UCSD-AML1 (cell line): Measurements from ENCODE around the gene MGAT4B.

ENCODE experiments used
- DNase-seq: peaks from one replicate; lab custom pipeline; 2025; ENCODE audit not compliant: unreplicated experiment; lab: John Stamatoyannopoulos, UW

MGAT4B gene

GRCh38 chr5:179827680-179828079 is 21.0 kb upstream of the MGAT4B start:
- peak; percentile 62 for DNase-seq

- no peak for DNase-seq
Observed at GRCh38 chr5:179825655-179826182, 19.1 kb upstream of the MGAT4B start.

GRCh38 chr5:179824745-179825112 is 18.1 kb upstream of the MGAT4B start:
- no peak for DNase-seq

- no peak for DNase-seq
Observed at GRCh38 chr5:179823937-179824744, 17.5 kb upstream of the MGAT4B start.

- DNase-seq = no peak
Observed at GRCh38 chr5:179822444-179822990, 15.9 kb upstream of the MGAT4B start.

- no peak for DNase-seq
Observed at GRCh38 chr5:179822059-179822432, 15.4 kb upstream of the MGAT4B start.

GRCh38 chr5:179821298-179822058 is 14.8 kb upstream of the MGAT4B start:
- DNase-seq = peak; percentile 88

GRCh38 chr5:179820483-179821297 is 14.0 kb upstream of the MGAT4B start, which contains the start of gene SQSTM1:
TSS of gene SQSTM1 (plus strand) at chr5:179820905. CDS start at chr5:179820937, 32 bp downstream.
- peak; percentile 88 for DNase-seq

GRCh38 chr5:179820127-179820482 is 13.4 kb upstream of the MGAT4B start:
- DNase-seq = no peak

GRCh38 chr5:179819296-179820126 is 12.8 kb upstream of the MGAT4B start:
- DNase-seq = peak; percentile 80

GRCh38 chr5:179818746-179819295 is 12.2 kb upstream of the MGAT4B start:
- peak; percentile 93 for DNase-seq

- DNase-seq = no peak
Observed at GRCh38 chr5:179817890-179818745, 11.5 kb upstream of the MGAT4B start.

GRCh38 chr5:179817470-179817840 is 10.8 kb upstream of the MGAT4B start:
- no peak for DNase-seq

GRCh38 chr5:179816796-179817469 is 10.3 kb upstream of the MGAT4B start:
- no peak for DNase-seq

- DNase-seq = no peak
Observed at GRCh38 chr5:179816401-179816795, 9.7 kb upstream of the MGAT4B start.

GRCh38 chr5:179815491-179816249 is 9.0 kb upstream of the MGAT4B start:
- no peak for DNase-seq

- no peak for DNase-seq
Observed at GRCh38 chr5:179814090-179814489, 7.4 kb upstream of the MGAT4B start.
